ENCODE data around the gene LAMA5.
"Not testable (repeated sequence)": the region's sequence is repeated elsewhere in the genome, so short reads cannot be mapped to it uniquely, and the experiment has no call there.

The LAMA5 gene

GRCh38 chr20:62374331-62375152 lies 7.4 kb upstream of the LAMA5 start:
- H4K20me1 ChIP-seq (ENCODE audit: low read depth, low read length): no peaks in the 10 kb centered on the region
- H3K27ac ChIP-seq (ENCODE audit: low read depth, low read length): no peak overlapping the region
- no peak overlapping the region for H3K4me3 ChIP-seq (ENCODE audit: insufficient read depth, low read length, poor library complexity, severe bottlenecking)
- H3K36me3 ChIP-seq (ENCODE audit: low read length): no peaks in the 10 kb centered on the region
- H3K27me3 ChIP-seq (ENCODE audit: low read length): no peaks in the 10 kb centered on the region
- H3K79me2 ChIP-seq (ENCODE audit: insufficient read depth, low read length): no peaks in the 10 kb centered on the region
- TF ChIP-seq CTCF (IDR thresholded peaks at IDR 0.05; ENCODE audit: insufficient read depth, low read length, poor library complexity, severe bottlenecking): no peak
- no peak for TF ChIP-seq EZH2phosphoT487 (conservative IDR thresholded peaks at IDR 0.05; ENCODE audit: low read length)
- no peaks in the 10 kb centered on the region for H3K9me2 ChIP-seq (replicated peaks; ENCODE audit: insufficient read depth, low read length)
- no peak overlapping the region for H2AFZ ChIP-seq (ENCODE audit: low read depth, low read length, severe bottlenecking)
- H3F3A ChIP-seq (ENCODE audit: insufficient read depth): no peaks in the 10 kb centered on the region
- H3K9ac ChIP-seq (ENCODE audit: low read length): no peak overlapping the region
- no peak overlapping the region for H3K4me2 ChIP-seq (ENCODE audit: low read depth, low read length, poor library complexity, severe bottlenecking)
- H3K9me3 ChIP-seq (ENCODE audit: insufficient read depth, low read length): no peaks in the 10 kb centered on the region

- not testable (repeated sequence) for H3K9ac ChIP-seq (ENCODE audit: low read length); H3K79me2 ChIP-seq (ENCODE audit: insufficient read depth, low read length); H2AFZ ChIP-seq (ENCODE audit: low read depth, low read length, severe bottlenecking); H3K27ac ChIP-seq (ENCODE audit: low read depth, low read length); H3K36me3 ChIP-seq (ENCODE audit: low read length); H3K9me3 ChIP-seq (ENCODE audit: insufficient read depth, low read length); H3F3A ChIP-seq (ENCODE audit: insufficient read depth); H3K9me2 ChIP-seq (replicated peaks; ENCODE audit: insufficient read depth, low read length); H3K4me2 ChIP-seq (ENCODE audit: low read depth, low read length, poor library complexity, severe bottlenecking); H4K20me1 ChIP-seq (ENCODE audit: low read depth, low read length); H3K27me3 ChIP-seq (ENCODE audit: low read length); H3K4me3 ChIP-seq (ENCODE audit: insufficient read depth, low read length, poor library complexity, severe bottlenecking)
These were observed 6.6 kb upstream of the LAMA5 start for GRCh38 chr20:62373631-62374179.

- TF ChIP-seq CTCF (IDR thresholded peaks at IDR 0.05; ENCODE audit: insufficient read depth, low read length, poor library complexity, severe bottlenecking): no peak
- TF ChIP-seq EZH2phosphoT487 (conservative IDR thresholded peaks at IDR 0.05; ENCODE audit: low read length): no peak
- Histone ChIP-seq H3K27ac (ENCODE audit: low read depth, low read length) (no peak overlapping the region), H3K4me2 (ENCODE audit: low read depth, low read length, poor library complexity, severe bottlenecking) (no peak overlapping the region), H3K79me2 (ENCODE audit: insufficient read depth, low read length) (no peaks in the 10 kb centered on the region), H3F3A (ENCODE audit: insufficient read depth) (no peaks in the 10 kb centered on the region), H3K9me2 (replicated peaks; ENCODE audit: insufficient read depth, low read length) (no peaks in the 10 kb centered on the region), H3K9me3 (ENCODE audit: insufficient read depth, low read length) (no peaks in the 10 kb centered on the region), H3K27me3 (ENCODE audit: low read length) (no peaks in the 10 kb centered on the region), H3K9ac (ENCODE audit: low read length) (no peak overlapping the region), H4K20me1 (ENCODE audit: low read depth, low read length) (no peaks in the 10 kb centered on the region), H3K36me3 (ENCODE audit: low read length) (no peaks in the 10 kb centered on the region), H3K4me3 (ENCODE audit: insufficient read depth, low read length, poor library complexity, severe bottlenecking) (no peak overlapping the region), H2AFZ (ENCODE audit: low read depth, low read length, severe bottlenecking) (no peak overlapping the region)
These were observed 5.2 kb upstream of the LAMA5 start for GRCh38 chr20:62372042-62372993.

Measured in SU-DHL-6 (cell line).